ENCODE data around the gene NAT10. TPM values are rescaled to one million over a fixed set of nuclear protein-coding genes. Genes with fewer than 3 reads are reported as not detected.

The NAT10 gene
- total RNA-seq, 1 experiment from 2014 or later = 60.9 TPM

GRCh38 chr11:34148504-34149165, 43.2 kb downstream of the NAT10 start:
- no peak for DNase-seq (ENCODE audit: low read depth)

GRCh38 chr11:34149274-34149673, 43.8 kb downstream of the NAT10 start:
- DNase-seq (ENCODE audit: low read depth) = no peak

DNA sequence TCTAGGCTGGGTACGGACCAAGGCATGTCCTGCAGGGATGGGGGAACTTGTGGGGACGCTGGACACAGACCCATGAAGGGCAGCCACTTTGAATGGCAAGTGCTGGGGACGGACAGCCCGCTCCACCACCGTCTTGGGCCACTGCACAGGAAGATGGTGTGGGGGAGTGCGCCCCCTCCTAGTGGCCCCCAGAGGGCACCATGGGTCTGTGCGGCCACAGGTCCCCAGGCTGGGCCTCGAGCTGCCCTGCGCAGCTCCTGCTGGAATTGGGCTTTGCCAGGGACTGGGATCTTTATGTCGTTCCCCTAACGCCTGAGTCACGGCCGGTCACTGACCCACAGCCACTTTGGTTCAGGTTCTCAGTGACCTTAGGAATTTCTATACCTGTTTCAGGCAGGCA, 44.4 kb downstream of the NAT10 start:
- no peak for DNase-seq (ENCODE audit: low read depth)

DNA sequence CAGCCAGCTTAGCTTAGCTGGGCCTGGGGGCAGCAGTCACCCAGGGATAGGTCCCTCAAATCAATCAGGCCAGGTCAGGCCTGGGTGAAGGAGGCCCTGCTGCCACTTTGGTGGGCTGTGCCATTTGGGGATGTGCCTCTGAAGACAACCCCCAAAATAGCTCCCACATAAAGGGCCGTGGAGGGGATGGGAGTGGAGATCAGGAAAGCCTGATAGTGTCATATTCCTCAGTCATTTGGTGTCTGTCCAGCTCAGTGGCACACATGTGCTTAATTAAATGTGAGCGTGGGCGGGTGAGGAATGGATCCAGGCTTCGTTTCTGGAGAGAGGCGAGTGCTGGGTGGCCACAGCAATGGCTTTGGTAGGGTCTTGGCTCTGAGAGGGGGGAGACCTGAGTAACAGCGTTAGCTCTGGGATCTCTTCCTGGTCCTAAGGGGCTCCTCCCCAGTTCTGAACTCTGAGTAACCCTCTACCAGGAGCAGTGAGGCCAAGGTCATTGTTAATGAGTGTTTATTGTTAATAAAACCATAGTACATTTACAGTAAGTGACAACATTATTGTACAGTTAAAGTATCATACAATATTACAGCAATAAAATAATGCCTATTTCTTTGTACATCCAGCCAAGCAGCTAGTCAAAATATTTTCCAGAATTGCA, 45.2 kb downstream of the NAT10 start:
- no peak for DNase-seq (ENCODE audit: low read depth)

DNA sequence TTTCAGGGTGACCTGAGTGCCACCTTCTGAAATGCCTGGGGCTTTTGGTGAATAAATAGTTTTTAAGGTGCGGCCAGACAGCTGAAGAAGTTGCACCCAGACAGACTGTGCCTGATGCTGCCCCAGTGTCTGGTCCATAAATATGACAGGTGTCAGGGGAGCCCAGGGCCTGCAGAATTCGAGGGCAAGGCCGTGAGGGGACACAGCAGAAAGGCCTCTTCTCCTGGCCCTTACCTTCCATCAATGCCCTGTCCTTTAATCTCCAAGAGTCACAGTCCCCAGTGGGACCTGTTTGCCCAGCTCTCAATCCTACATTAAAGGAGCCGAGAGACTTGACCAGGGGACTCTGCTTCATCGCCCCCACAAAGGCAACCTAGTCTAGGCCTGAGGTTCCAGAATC, 45.7 kb downstream of the NAT10 start:
- no peak for DNase-seq (ENCODE audit: low read depth)

GRCh38 chr11:34151916-34152845, 46.8 kb downstream of the NAT10 start:
- no peak for DNase-seq (ENCODE audit: low read depth)

DNA sequence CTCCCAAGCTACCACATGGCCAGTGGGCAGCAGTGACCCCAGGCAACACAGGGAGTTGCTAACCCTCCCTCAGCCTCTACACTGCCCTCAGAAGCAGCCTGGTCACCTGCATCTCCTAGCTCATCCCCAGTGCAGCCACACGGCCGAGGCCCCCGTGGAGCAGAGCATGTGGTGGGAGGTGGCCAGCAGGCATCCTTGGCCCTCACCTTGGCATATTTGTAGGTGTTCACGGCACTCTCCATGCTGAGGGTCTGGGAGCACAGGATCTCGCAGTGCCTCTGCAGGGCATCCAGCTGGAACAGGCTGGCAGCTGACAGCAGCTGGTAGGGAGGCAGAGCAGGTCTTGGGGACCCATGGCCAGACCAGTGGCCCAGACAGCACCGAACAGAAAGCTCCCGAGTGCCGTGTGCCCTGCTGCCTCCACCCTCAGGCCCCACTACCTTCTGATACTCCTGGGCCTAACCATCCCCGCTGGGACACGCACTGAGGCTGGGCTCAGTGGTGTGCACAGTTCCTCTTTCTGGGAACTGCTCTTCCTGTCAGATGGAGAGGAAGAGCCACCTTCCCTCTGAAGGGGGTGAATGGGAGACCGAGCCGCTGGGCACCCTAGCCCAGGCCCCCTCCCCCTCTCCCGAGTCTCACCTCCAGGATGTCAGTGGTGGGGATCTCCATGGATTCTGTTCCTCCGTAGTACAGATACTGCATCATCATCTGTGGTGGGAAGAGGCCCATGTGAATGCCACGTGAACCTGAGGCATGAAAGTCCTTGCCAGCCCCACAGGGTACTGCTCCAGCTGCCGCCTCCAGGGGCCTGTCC, 48.8 kb downstream of the NAT10 start:
- DNase-seq (ENCODE audit: low read depth) = no peak

DNA sequence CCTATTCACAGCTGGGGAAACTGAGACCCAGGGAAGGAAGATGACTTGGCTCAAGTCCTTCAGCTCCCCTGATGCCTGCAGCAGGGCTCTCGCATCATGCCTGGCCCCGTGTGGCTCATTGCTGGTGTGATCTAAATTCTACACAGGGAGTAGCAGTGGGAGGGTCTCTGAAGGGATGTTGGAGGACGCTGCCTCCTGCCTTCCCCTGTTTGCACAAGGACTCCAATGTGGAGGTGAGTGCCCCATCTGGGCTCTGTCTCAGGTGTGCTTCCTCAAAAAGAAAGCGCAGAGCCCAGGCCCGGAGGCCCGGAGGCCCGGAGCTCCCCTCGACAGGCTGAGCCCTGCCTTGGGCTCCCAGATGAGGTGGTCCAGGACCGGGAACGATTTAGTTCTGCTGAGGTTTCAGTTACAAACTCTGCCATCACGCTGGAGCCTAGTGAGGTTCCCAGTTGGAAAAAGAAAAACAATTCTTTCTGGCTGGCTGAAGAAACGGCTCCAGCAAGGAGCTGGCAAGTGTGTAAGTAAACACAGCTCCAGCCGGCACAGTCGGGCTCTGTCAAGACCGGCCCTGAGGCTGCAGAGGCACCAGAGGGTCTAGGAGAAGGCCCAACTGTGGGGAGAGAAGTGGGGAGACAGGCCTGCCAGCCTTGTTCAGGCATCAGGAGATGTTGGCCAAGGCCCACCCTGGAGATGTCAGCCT, 49.8 kb downstream of the NAT10 start:
- no peak for DNase-seq (ENCODE audit: low read depth)

DNA sequence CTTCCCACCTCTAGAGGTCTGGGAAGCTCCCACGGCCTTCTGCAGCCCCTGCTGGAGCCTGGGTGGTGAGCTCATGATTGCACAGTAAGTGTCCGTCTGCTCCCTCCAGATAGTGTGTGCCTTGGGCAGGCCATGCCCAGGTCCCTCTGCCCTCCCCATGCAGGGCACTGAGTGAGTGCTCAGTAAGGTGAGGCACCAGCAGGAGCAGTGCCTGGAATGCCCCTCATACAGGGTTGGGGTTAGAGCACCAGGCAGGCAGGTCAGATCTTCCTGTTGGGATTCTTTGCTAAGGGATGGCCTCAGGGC, 50.3 kb downstream of the NAT10 start:
- no peak for DNase-seq (ENCODE audit: low read depth)

DNA sequence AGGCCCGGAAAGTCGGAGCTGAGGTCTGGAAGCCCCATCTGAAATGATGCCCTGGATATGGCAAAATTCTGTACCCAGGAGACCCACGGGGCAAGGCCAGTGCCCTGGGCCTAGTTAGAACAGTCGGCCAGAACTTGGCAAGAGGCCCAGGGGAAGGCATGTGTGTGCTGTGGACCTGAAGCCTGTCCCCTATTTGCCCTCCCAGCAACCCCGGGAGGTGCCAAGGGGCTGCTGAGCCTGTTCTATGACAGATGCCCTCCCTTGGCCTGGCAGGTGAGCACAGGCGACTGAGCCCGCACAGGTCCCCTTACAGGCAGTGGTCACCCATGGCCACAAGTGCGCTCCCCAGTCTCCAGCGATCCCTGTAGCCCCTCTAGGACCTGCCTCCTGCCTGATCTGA, 51.7 kb downstream of the NAT10 start:
- DNase-seq (ENCODE audit: low read depth) = no peak

- DNase-seq (ENCODE audit: low read depth) = no peak
Observed at GRCh38 chr11:34158661-34159060, 53.2 kb downstream of the NAT10 start.

GRCh38 chr11:34160049-34160721, 54.8 kb downstream of the NAT10 start:
- DNase-seq (ENCODE audit: low read depth) = no peak

- no peak for DNase-seq (ENCODE audit: low read depth)
Observed at GRCh38 chr11:34160791-34161190, 55.4 kb downstream of the NAT10 start.

- no peak for DNase-seq (ENCODE audit: low read depth)
Observed at GRCh38 chr11:34161361-34161760, 55.9 kb downstream of the NAT10 start.

DNA sequence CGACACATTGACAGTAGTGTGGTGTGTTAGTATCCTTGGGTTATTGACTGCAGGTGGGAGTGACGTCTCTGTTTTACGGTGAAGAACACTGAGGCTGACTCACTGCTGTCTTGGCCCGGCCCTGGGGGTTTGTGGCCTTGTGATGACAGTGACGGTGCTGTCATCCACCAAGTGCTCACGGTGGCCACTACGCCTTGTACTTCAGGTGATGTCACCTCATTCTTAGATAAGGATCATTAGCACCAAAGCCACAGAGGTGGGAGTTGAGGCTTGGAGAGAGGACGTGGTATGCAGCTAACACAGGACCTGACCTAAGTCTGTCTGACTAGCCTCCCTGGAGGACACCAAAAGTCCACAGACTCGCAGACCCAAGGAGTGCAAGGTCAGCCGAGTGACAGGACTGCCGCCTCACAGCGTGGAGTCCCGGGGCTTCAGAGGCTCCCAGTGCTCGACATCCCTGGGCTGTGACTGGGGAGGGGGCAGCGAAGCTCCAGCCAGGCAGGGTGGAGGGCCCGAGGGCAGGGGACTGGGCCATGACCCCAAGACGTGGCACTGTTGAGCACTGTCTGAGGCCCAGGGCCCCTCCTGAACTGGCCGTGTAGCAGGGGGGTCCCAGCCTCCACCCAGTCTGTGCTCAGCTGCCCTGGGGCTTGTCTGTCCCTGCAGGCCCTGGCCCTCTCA, 56.5 kb downstream of the NAT10 start:
- no peak for DNase-seq (ENCODE audit: low read depth)

- DNase-seq (ENCODE audit: low read depth) = no peak
Observed at GRCh38 chr11:34162493-34162820, 57.0 kb downstream of the NAT10 start.

- no peak for DNase-seq (ENCODE audit: low read depth)
Observed at GRCh38 chr11:34162856-34163255, 57.4 kb downstream of the NAT10 start.

GRCh38 chr11:34165121-34165520, 59.7 kb downstream of the NAT10 start:
- no peak for DNase-seq (ENCODE audit: low read depth)

GRCh38 chr11:34165786-34166555, 60.5 kb downstream of the NAT10 start:
- peak; percentile 23 for DNase-seq (ENCODE audit: low read depth)

Measured in HT1080 (cell line).